Subcutaneous adipose tissue (tissue), 4 donors: ENCODE measurements around the gene RBM4B. TPM values are rescaled to one million over a fixed set of nuclear protein-coding genes. Genes with fewer than 3 reads are reported as not detected.

ENCODE experiments used
- total RNA-seq, 4 donors: library from RNA; depleted of rRNA; stranded (reverse); fragments of >200 nt; gene quantifications; one replicate each; pipeline ENCODE4 v1.1.0, GENCODE V29; 2016
- TF ChIP-seq, protein P1 (sequence below): fragments of 450-650 bp; IDR thresholded peaks from one replicate; pipeline ENCODE4 v1.5.1; 2016; ENCODE audit warnings: low read depth, mild to moderate bottlenecking, control low read depth, antibody characterized with exemption, moderate library complexity

RBM4B gene
- total RNA-seq, 4 donors from 2014 or later: 3.9 to 10.2 (median 9.0) TPM

DNA sequence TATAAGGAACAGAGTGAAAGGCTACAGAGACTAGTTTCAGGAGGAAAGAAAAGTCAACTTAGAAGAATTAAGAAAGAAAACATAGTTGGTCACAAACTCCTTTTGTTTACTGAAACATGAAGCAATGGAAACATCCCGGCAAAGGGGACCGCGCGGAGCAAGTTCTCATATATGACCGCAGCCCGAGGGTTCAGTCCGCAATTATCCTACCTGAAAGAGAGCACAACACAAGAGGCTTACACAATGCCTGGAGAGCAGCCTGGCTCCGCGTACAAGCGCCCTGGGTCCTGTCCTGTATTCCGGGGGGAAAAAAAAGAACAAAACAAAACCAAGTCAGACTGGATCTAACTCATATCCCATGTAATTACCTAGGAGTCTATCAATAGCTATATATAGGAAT lies 12.3 kb downstream of the RBM4B start:
- TF ChIP-seq, protein P1, sequence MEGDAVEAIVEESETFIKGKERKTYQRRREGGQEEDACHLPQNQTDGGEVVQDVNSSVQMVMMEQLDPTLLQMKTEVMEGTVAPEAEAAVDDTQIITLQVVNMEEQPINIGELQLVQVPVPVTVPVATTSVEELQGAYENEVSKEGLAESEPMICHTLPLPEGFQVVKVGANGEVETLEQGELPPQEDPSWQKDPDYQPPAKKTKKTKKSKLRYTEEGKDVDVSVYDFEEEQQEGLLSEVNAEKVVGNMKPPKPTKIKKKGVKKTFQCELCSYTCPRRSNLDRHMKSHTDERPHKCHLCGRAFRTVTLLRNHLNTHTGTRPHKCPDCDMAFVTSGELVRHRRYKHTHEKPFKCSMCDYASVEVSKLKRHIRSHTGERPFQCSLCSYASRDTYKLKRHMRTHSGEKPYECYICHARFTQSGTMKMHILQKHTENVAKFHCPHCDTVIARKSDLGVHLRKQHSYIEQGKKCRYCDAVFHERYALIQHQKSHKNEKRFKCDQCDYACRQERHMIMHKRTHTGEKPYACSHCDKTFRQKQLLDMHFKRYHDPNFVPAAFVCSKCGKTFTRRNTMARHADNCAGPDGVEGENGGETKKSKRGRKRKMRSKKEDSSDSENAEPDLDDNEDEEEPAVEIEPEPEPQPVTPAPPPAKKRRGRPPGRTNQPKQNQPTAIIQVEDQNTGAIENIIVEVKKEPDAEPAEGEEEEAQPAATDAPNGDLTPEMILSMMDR: no peak

DNA sequence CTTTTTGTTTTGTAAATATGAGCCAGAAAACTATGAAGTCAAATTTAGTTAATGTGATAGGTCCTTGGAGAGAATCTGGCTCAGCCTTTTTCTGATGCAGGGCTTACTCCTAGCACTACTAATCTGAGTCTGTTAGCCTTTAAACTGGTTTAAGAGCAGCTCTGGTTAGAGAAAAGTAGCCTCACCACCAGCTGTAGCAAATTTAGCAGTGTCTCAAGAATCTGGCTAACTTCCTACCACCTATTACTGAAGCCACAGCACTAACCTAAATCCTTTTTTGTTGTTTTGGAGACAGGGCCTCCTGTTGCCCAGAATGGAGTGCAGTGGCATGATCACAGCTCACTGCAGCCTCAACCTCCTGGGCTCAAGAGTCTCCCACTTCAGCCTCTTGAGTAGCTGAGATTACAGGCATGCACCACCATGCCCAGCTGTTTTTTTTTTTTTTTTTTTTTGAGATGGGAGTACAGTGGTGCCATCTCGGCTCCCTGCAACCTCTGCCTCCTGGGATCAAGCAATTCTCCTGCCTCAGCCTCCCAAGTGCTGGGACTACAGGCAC lies 13.9 kb downstream of the RBM4B start:
- TF ChIP-seq, protein P1: no peak

DNA sequence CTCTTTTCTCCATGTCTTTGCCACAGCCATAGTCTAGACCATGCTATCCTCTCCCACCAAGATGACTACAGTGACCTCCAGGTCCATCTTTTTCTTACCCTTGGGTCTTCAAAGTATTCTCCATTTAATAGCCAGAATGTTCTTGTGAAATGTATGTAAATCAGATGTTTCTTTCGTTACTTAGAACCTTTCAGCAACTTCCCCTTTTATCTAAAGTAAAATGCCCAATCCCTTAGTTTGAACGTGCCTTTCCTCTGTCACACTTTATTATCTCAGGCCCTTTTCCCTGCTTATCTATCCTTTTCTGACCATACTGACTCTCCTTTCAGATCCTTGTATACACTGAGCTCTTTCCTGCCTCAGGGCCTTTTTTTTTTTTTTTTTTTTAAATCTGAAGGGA lies 17.9 kb downstream of the RBM4B start:
- TF ChIP-seq, protein P1: no peak

DNA sequence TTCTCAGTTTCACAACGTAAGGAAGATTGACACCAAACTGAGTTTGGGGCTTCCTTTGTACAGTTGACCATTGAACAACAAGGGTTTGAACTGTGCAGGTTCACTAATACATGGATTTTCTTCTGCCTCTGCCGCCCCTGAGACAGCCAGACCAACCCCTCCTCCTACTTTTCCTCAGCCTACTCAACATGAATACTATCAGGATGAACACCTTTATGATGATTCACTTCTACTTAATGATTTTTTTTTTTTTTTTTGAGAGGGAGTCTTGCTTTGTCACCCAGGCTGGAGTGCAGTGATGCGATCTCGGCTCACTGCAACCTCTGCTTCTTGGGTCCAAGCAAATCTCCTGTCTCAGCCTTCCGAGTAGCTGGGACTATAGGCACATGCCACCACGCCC lies 24.6 kb downstream of the RBM4B start:
- TF ChIP-seq, protein P1: no peak

DNA sequence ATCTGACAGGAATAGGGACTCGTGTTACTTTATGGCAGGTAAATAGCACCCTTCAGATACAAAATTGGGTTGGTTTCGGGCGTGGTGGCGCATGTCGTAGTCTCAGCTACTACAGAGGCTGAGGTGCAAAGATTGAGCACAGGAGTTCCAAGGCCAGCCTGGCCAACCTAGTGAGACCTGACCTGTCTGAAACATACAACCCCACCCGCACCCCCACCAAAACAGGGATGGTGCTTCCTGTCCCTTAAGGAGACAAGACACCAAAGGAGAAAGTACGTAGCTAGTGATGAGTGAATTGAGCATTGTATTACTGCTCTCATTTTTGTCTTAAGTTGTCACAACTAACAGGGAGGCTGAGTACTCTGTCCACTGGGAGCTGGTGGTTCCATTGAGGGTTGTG lies 25.0 kb downstream of the RBM4B start:
- TF ChIP-seq, protein P1: no peak

DNA sequence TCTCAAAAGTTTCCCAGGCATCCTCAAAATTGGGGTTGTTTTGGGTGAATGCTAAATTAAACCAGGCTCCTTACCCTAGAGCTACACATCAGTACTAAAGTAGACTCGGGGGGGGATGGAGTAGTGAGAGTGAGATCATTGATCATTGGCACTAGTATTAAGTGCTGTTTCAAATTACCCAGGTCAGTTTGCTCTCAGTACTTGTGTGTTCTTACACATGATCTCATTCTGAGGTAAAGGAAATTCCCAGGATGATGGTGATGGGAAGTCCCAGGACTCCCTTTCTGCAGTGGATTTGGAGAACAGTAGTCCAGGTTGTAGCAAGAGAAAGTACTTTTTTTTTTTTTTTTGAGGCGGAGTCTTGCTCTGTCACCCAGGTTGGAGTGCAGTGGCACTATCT lies 26.7 kb downstream of the RBM4B start:
- TF ChIP-seq, protein P1: no peak

DNA sequence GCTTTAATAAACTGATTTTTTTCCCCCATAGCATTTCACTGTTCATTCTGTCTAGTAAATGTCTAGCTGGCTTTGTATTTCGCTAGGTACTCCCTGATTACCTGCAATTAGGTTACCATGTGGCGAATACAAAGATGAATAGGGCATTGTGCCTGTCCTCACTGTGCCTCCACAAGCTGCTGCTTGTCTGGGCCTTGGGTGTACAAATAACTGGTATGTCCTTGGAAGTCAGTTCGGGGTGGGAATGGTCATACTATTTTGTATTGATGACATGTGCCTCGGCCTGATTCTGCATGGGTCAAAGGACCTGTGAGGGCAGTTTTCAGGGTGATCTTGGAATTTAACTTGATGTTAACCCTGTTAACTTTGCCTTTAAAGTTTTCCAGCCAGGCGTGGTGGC lies 27.8 kb downstream of the RBM4B start:
- TF ChIP-seq, protein P1: no peak
